Urinary bladder (tissue), 4 donors: ENCODE results near the gene GAK. TPM values are rescaled to one million over a fixed set of nuclear protein-coding genes. Genes with fewer than 3 reads are reported as not detected.

ENCODE experiments used
- DNase-seq: peaks from one replicate; pipeline ENCODE4 v3.0.0-alpha.2; 2015; ENCODE audit errors: extremely low spot score
- H3K27ac ChIP-seq: one replicate; pipeline ENCODE4 v1.5.1; 2013; ENCODE audit warnings: low read depth, mild to moderate bottlenecking, moderate library complexity
- H3K36me3 ChIP-seq: one replicate; pipeline ENCODE4 v1.6.1; 2013; ENCODE audit warnings: mild to moderate bottlenecking, moderate library complexity; ENCODE audit not compliant: insufficient read depth
- H3K4me1 ChIP-seq: one replicate; pipeline ENCODE4 v1.6.1; 2013; ENCODE audit warnings: mild to moderate bottlenecking, moderate library complexity; ENCODE audit not compliant: insufficient read depth
- H3K4me3 ChIP-seq: one replicate; pipeline ENCODE4 v1.5.1; 2013; ENCODE audit warnings: low read depth, low read length
- WGBS: extraction: QIAGEN DNeasy Blood & Tissue Kit; methylation state at CpG from one replicate; pipeline ENCODE4 v1.1.7; 2013; 5-methylcytosine and 5-hydroxymethylcytosine counted together
- polyA plus RNA-seq: library from polyadenylated mRNA; stranded (reverse); fragments of 200-250 nt; gene quantifications from one replicate; pipeline ENCODE4 v1.2.3, GENCODE V29; 2013
- total RNA-seq: library from RNA; depleted of rRNA; stranded (reverse); fragments of >200 nt; gene quantifications from one replicate; pipeline ENCODE4 v1.2.3, GENCODE V29; 2014
- donor health status: healthy with polysubstance abuse.
- donor health status: healthy.

Gene GAK
- total and polyA plus RNA-seq, 2 donors: 44.8 to 76.2 TPM

GRCh38 chr4:917992-918391, 14.1 kb downstream of the GAK start:
- 95% methylated on average over 2 of the region's 2 CpGs for WGBS
- DNase-seq: no peak
- Histone ChIP-seq H3K36me3 (no peaks in the 10 kb centered on the region), H3K27ac (no peak overlapping the region), H3K4me1 (no peaks in the 10 kb centered on the region), H3K4me3 (no peak overlapping the region)

- no peak overlapping the region for H3K4me3 ChIP-seq
- 98% methylated on average over 7 of the region's 7 CpGs for WGBS
- no peak for DNase-seq
- H3K27ac ChIP-seq: no peak overlapping the region
- H3K4me1 ChIP-seq: no peaks in the 10 kb centered on the region
- no peaks in the 10 kb centered on the region for H3K36me3 ChIP-seq
These were observed 14.7 kb downstream of the GAK start for GRCh38 chr4:917466-917865.

- H3K4me3 ChIP-seq: no peak overlapping the region
- no peaks in the 10 kb centered on the region for H3K4me1 ChIP-seq
- 45% methylated on average over 8 of the region's 8 CpGs for WGBS
- DNase-seq: no peak
- H3K36me3 ChIP-seq: peaks cover 3% of the 10 kb centered on the region
- no peak overlapping the region for H3K27ac ChIP-seq
These were observed 16.5 kb downstream of the GAK start for GRCh38 chr4:915595-915994.

GRCh38 chr4:915041-915474, 17.1 kb downstream of the GAK start:
- no peak overlapping the region for H3K27ac ChIP-seq
- peaks cover 3% of the 10 kb centered on the region for H3K36me3 ChIP-seq
- DNase-seq: no peak
- no peaks in the 10 kb centered on the region for H3K4me1 ChIP-seq
- 74% methylated on average over 20 of the region's 20 CpGs for WGBS
- H3K4me3 ChIP-seq: no peak overlapping the region

GRCh38 chr4:914531-914930, 17.6 kb downstream of the GAK start:
- Histone ChIP-seq H3K36me3 (peaks cover 3% of the 10 kb centered on the region), H3K4me3 (no peak overlapping the region), H3K27ac (no peak overlapping the region), H3K4me1 (no peaks in the 10 kb centered on the region)
- DNase-seq: no peak
- WGBS: 89% methylated on average over 21 of the region's 21 CpGs

- 91% methylated on average over 4 of the region's 4 CpGs for WGBS
- Histone ChIP-seq H3K36me3 (peaks cover 3% of the 10 kb centered on the region), H3K4me3 (no peak overlapping the region), H3K27ac (no peak overlapping the region), H3K4me1 (no peaks in the 10 kb centered on the region)
- no peak for DNase-seq
These were observed 18.9 kb downstream of the GAK start for GRCh38 chr4:913280-913618.

- no peak for DNase-seq
- WGBS: 76% methylated on average over 19 of the region's 19 CpGs
- Histone ChIP-seq H3K36me3 (peaks cover 3% of the 10 kb centered on the region), H3K4me1 (no peaks in the 10 kb centered on the region), H3K4me3 (no peak overlapping the region), H3K27ac (no peak overlapping the region)
These were observed 19.4 kb downstream of the GAK start for GRCh38 chr4:912548-913279.

GRCh38 chr4:911871-912490, 20.1 kb downstream of the GAK start:
- Histone ChIP-seq H3K4me3 (no peak overlapping the region), H3K27ac (no peak overlapping the region), H3K36me3 (peaks cover 3% of the 10 kb centered on the region), H3K4me1 (no peaks in the 10 kb centered on the region)
- DNase-seq: no peak
- 88% methylated on average over 29 of the region's 29 CpGs for WGBS

- H3K4me3 ChIP-seq: no peak overlapping the region
- no peak for DNase-seq
- H3K36me3 ChIP-seq: peaks cover 3% of the 10 kb centered on the region
- H3K27ac ChIP-seq: no peak overlapping the region
- no peaks in the 10 kb centered on the region for H3K4me1 ChIP-seq
- WGBS: 96% methylated on average over 23 of the region's 23 CpGs
These were observed 20.8 kb downstream of the GAK start for GRCh38 chr4:911221-911751.

GRCh38 chr4:910366-911091, 21.6 kb downstream of the GAK start:
- no peak overlapping the region for H3K4me3 ChIP-seq
- H3K27ac ChIP-seq: no peak overlapping the region
- H3K4me1 ChIP-seq: no peaks in the 10 kb centered on the region
- H3K36me3 ChIP-seq: peaks cover 3% of the 10 kb centered on the region
- no peak for DNase-seq
- WGBS: 95% methylated on average over 26 of the region's 26 CpGs

- Histone ChIP-seq H3K4me3 (no peak overlapping the region), H3K27ac (no peak overlapping the region), H3K4me1 (no peaks in the 10 kb centered on the region), H3K36me3 (peaks cover 3% of the 10 kb centered on the region)
- DNase-seq: no peak
- 95% methylated on average over 12 of the region's 12 CpGs for WGBS
These were observed 22.3 kb downstream of the GAK start for GRCh38 chr4:909821-910220.

GRCh38 chr4:909131-909571, 23.0 kb downstream of the GAK start:
- WGBS: 95% methylated on average over 26 of the region's 26 CpGs
- no peak overlapping the region for H3K4me3 ChIP-seq
- no peak overlapping the region for H3K27ac ChIP-seq
- H3K4me1 ChIP-seq: no peaks in the 10 kb centered on the region
- peaks cover 3% of the 10 kb centered on the region for H3K36me3 ChIP-seq
- no peak for DNase-seq

- H3K27ac ChIP-seq: no peak overlapping the region
- peaks cover 3% of the 10 kb centered on the region for H3K36me3 ChIP-seq
- H3K4me3 ChIP-seq: no peak overlapping the region
- 73% methylated on average over 35 of the region's 35 CpGs for WGBS
- DNase-seq: no peak
- no peaks in the 10 kb centered on the region for H3K4me1 ChIP-seq
These were observed 24.3 kb downstream of the GAK start for GRCh38 chr4:907691-908425.
